Right lung (tissue), 5 donors: Measurements from ENCODE around the gene ZHX3. TPM values are rescaled to one million over a fixed set of nuclear protein-coding genes. Genes with fewer than 3 reads are reported as not detected.
"Not testable (repeated sequence)": the region's sequence is repeated elsewhere in the genome, so short reads cannot be mapped to it uniquely, and the experiment has no call there.

Experiments used
- DNase-seq, 2 donors: peaks; one replicate each; pipeline ENCODE4 v3.0.0-alpha.2; 2013
- polyA plus RNA-seq, 5 donors: library from polyadenylated mRNA; unstranded; fragments of 120-200 nt; gene quantifications; one replicate each; pipeline versions ENCODE4 v1.2.1 to v1.2.3, GENCODE V29; 2013; ENCODE audit warnings: inconsistent platforms in 1 of 5, low replicate concordance in 1 of 5; ENCODE audit not compliant: insufficient read length in 5 of 5, insufficient read depth in 1 of 5

The ZHX3 gene
- polyA plus RNA-seq, 5 donors, result 8.5 to 11.0 (median 10.4) TPM

DNA sequence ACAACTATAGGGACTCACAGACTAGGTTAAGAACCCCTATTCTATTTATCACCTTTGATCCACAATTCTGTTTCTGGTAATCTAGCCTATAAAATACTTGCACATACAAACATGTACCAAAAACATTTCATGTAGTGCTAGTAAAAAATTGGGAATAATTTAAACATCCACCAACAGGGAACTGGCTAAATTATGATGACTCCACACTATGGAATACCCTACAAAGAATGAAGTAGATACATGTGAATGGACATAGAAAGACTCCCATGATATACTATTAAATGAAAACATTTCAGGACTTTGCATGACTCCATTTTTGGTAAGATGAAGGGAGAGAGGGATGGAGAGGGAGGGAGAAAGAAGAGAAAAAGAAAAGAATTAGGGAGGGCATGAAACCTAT is 58.2 kb downstream of the ZHX3 start:
- DNase-seq, result no peak

- no peak for DNase-seq
These were observed 59.1 kb downstream of the ZHX3 start for GRCh38 chr20:41258474-41258873.

DNA sequence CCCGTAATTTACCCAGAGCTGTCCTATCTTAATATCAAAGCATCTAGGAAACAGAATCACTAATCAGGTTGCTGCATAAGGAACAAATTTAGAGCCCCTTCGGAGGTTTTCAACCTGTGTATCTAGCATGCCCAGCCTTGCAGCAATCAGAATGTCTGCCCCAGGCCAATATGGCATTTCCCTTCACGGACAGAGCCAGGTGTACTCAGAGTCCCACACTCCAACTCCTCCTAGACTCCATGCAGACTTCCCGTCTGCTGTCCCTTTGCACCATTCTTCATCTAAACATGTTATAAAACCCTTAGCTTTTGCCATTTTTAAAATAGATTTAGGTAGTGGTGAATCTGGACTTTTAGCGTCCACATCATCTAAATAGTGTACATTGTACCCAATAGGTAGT is 61.0 kb downstream of the ZHX3 start:
- DNase-seq, result no peak

- no peak for DNase-seq
These were observed 61.9 kb downstream of the ZHX3 start for GRCh38 chr20:41255655-41256054.

DNA sequence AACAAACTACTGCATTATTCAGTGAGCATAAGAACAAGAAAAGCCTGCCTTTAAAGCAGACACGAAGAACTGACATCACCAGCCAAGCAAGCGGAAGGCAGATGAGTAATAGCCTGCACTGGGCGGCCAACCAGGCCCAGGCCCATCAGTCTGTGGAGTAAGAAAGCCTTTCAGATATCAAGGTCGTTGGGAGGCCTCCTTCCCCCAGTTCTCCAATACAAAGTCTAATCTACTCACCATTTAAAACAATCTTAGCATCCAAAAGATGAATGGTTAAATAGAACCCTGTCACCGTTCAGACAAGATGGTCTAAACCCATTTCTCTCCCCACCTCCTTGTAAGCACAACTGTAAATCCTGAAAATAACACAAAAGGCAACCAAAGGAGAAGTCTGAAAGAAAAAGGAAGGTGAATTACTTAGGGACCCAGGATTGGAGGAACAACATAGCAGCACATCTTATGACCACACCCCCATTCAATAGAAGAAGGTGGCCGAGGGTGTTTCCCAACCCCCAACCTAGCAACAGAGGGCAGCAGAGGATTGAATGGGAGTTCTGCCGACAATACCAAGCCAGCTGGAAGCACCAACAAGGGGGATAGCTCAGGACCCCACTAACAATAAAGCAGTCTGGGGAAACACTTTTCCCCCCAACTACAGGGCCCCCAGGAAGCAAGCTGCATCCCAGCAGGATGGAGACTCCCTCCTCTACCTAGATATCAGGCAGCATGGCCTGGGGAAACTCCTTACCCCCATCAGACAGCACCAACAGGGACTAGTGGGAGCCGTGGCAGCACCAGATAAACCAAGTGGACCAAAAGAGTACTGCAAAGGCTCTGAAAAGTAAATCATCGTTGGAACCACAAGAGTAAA is 67.9 kb downstream of the ZHX3 start:
- no peak for DNase-seq

DNA sequence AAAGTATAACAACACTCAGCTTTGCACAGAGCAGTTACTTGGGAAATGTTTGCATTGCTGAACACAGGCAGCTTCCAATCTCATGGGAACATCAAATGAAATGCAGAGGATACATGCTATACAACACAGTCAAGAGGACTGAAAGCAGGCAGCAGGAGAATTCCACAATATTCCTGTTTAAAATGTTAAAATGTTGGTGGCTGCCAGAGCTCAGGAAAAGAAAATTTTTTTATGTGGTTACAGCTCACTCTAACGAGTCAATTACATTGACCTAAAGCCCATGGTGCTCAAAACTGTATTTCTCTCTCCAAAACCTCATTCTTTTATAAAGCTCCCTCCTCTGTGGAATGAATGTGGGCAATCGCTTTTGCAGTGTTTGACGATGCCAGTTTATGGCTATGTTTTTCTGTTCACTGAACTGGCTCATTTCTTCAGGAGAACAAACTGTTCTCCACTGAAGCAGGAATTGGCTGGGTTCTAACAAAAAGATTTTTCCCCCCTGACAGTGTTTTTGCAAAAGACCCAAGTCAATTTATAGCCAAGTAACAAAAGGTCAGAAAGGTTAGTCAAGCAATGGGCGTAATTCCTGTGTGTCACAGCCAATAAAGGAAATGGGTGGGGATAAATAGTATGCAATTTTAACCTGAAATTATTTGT is 69.0 kb downstream of the ZHX3 start:
- no peak for DNase-seq

GRCh38 chr20:41247523-41248367 is 69.8 kb downstream of the ZHX3 start:
- DNase-seq, result no peak

DNA sequence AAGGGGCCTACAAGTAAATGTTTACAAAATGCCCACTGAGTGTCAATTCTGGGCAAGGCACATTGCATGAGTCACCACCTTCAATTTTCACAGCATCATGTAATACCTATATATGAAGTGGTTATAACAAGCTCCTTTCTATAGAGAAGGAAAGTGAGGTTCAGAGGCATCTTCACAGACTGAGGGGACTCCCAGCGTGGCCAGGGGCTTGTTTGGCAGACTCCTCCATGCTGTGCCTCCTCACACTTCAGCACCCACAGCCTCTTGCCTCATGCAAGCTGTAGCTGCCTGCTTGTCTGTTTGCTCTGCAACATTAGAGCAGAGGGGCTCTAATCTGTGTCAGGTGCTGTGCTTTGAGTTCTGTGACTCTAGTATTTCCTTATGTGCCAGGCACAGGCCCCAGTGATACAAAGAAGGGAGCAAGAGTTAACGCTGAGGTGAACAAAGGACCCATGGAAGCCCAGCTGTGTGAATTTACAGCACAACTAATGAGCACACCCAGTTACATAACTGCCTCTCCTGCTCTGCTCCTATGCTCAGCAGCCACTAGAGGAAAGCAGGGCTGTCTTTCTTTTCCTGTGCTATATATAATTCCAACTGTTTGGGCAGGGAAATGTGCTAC is 72.3 kb downstream of the ZHX3 start:
- no peak for DNase-seq

DNA sequence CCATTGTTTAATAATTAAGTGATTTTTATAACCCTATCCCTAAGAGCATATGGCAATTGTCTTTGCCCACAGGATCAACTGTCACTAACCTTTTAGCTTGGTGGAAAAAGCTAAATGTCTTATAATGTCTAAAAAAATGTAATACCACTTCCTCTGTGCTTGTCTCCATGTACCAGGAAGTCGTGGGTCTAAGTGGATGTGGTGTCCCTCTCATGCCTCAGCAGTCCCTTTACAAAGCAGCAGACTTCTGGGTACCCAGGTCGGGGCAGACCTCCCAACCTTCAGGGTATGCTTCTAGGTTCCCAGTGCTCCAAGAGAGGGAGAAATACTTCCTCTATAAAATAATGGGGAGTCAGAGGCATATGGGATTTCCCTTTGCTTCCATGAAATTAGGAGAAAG is 74.7 kb downstream of the ZHX3 start:
- DNase-seq, result no peak

DNA sequence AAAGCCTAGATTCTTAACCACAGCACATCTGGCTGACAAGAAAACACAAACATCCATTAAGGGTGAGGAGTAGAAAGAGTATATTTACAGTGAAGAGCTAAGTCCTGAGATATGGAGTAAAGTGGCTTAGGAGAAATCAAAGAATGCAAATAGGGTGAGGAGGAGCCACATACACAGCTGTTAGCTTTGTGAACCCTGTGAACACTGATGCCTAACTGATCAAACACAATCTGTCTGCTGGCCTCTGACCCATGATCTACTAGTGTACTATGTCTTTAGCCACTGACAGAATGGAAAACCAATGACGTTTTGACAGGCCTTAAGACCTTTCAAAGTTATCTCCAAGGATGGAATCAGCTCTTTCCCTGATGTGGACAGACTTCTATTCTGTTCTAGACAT is 75.2 kb downstream of the ZHX3 start:
- DNase-seq, result no peak

DNA sequence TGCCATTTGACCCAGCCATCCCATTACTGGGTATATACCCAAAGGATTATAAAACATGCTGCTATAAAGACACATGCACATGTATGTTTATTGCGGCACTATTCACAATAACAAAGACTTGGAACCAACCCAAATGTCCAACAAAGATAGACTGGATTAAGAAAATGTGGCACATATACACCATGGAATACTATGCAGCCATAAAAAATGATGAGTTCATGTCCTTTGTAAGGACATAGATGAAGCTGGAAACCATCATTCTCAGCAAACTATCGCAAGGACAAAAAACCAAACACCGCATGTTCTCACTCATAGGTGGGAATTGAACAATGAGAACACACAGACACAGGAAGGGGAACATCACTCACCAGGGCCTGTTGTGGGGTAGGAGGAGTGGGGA is 80.3 kb downstream of the ZHX3 start:
- not testable (repeated sequence) for DNase-seq

GRCh38 chr20:41236818-41237217 is 80.7 kb downstream of the ZHX3 start:
- DNase-seq, result not testable (repeated sequence)

DNA sequence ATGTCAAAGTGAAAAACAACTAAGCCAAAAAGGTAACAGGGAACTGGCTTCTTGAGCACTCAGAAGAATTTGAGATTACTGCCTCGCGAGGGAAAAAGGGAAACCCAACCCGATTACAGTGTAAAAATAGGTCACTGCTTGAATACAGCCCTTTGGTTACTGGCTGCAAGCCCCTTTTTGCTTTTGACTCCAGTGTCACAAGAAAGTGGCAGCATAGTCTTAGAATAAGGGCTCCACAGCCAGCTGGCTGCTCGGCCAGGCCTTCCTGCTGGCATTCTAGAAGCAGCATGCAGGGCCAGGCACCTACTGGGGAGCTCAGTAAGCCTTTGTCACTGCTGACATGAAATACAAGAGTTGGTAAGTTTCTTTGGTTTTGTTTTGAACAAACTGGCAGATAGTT is 83.0 kb downstream of the ZHX3 start:
- DNase-seq, result no peak

GRCh38 chr20:41234041-41234440 is 83.5 kb downstream of the ZHX3 start:
- no peak for DNase-seq

DNA sequence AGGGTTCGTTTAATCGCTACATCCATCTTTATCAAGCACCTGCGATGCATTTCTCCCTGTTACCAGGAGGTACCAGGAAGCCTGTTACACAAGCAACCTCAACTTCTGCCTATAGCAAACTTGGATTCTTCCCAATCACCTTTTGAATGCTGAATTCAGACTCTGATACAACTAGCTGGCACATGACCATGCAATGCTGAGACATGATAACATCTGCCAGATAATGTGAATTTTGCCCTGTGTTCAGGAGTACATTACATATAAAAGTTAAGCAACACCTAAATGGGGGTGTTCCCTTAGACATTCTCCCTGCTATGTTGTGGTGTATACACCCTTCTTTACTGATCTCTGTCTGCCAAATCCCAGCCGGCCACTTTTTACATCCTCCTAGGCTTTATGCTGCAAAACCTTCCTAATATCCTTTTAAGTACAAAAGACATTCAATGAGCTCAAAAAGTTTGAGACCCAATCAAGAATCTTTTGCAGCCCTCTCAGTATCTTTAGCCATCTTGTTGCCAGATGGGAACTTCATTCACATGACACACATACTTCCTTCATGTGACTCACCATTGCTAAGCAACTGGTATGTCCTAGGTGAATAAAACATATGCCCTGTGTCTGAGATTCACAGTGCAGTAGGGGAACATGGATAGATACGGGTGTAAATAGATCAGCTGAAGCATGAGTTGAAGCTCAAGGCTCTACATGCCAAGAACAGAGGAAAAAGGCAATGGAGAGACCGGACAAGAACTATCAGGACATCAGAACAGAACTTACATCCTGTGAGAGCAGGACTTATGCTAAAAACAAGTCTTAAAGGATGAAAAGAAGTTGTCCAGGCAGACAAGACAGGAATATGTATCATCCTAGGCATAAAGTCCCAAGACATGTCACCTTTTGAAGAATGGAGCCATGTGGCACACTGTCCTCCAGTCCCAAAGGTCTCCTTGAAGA is 84.3 kb downstream of the ZHX3 start:
- no peak for DNase-seq

DNA sequence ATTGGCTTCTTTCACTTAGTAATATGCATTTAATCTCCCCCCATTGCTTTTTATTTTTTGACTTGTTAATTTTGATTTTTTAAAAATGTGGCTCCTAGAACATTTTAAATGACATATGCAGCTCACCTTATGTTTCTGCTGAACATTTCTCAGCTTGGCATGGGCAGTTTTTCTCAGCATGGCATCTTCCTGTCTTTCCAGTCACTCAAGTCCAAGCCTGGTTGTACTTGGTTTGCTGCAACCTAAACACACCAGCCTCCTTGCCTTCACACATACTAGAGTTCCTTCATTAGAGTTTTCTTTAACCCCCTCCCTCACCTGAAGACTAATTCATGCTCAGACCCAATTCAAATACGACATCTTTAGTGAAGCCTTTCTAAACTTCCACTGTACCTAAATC is 86.4 kb downstream of the ZHX3 start:
- no peak for DNase-seq

- no peak for DNase-seq
These were observed 87.4 kb downstream of the ZHX3 start for GRCh38 chr20:41230136-41230535.

DNA sequence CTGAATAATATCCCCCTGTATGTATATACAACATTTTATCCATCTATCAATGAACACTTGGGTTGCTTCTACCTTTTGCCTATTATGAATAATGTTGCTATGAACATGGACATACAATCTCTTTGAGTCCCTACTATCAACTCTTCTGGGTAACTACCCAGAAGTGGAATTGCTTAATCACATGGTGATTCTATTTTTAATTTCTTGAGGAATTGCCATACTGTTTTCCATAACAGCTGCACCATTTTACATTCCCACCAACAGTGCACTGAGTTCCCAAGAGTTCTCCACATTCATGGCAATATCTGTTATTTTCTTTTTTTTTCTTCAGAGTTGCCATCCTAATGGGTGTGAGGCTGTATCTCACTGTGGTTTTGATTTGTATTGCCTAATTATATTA is 88.3 kb downstream of the ZHX3 start:
- no peak for DNase-seq

- no peak for DNase-seq
These were observed 88.7 kb downstream of the ZHX3 start for GRCh38 chr20:41228858-41229257.

DNA sequence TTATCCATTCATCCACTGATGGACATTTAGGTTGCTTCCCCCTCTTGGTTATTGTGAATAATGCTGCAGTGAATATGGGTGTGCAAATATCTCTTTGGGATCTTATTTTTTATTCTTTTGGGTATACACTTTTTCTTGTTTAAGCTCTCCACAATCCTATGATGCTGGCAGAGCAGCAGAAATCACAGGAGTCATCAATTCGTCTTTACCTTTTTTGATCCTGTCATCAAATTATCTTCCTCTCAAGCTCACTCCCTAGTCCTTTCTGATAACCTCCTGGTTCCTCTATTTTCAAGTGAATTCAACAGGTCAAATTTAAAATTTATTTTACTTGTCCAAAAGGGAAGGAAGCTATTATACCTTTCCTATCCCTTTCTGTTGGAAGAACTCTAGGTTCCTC is 91.1 kb downstream of the ZHX3 start:
- DNase-seq, result no peak

GRCh38 chr20:41225091-41225490 is 92.4 kb downstream of the ZHX3 start:
- DNase-seq, result no peak
